Heart left ventricle (tissue), 16 donors: ENCODE results near the gene SORCS1. TPM values are rescaled to one million over a fixed set of nuclear protein-coding genes. Genes with fewer than 3 reads are reported as not detected.

Source experiments
- ATAC-seq, 4 donors: fragments of 200-7000 bp; cut with Tn5 transposase; one replicate each; pipeline ENCODE4 v1.9.1; 2020 to 2022; ENCODE audit warnings: moderate library complexity in 4 of 4, mild to moderate bottlenecking in 3 of 4, moderate number of reproducible peaks in 1 of 4
- DNase-seq, 5 donors: peaks; one replicate each; pipeline ENCODE4 v3.0.0-alpha.2; 2020
- H3K27ac ChIP-seq, 12 donors: fragments of 200-600 bp; sonication (generic) in 4 of 12; one replicate each; pipeline versions ENCODE4 v1.5.0 to v1.8.0; 2016 to 2022; ENCODE audit warnings: mild to moderate bottlenecking in 2 of 12
- H3K27me3 ChIP-seq, 9 donors: fragments of 200-600 bp; sonication (generic) in 2 of 9; one replicate each; pipeline versions ENCODE4 v1.5.1 to v1.8.0; 2016 to 2022; ENCODE audit warnings: mild to moderate bottlenecking in 3 of 9
- H3K36me3 ChIP-seq, 9 donors: fragments of 200-600 bp; sonication (generic) in 2 of 9; one replicate each; pipeline versions ENCODE4 v1.5.0 to v1.8.0; 2018 to 2022; ENCODE audit warnings: mild to moderate bottlenecking in 2 of 9
- H3K4me1 ChIP-seq, 12 donors: fragments of 200-600 bp; sonication (generic) in 4 of 12; one replicate each; pipeline versions ENCODE4 v1.5.0 to v1.8.0; 2016 to 2022; ENCODE audit warnings: mild to moderate bottlenecking in 3 of 12
- H3K4me3 ChIP-seq, 12 donors: fragments of 200-600 bp; sonication (generic) in 4 of 12; one replicate each; pipeline versions ENCODE4 v1.5.0 to v1.8.0; 2017 to 2022; ENCODE audit warnings: mild to moderate bottlenecking in 9 of 12, moderate library complexity in 4 of 12
- H3K9me3 ChIP-seq, 12 donors: fragments of 200-600 bp; sonication (generic) in 4 of 12; one replicate each; pipeline versions ENCODE4 v1.5.0 to v1.8.0; 2016 to 2022; ENCODE audit warnings: mild to moderate bottlenecking in 1 of 12
- CTCF ChIP-seq, 12 donors: fragments of 200-600 bp; sonication (generic) in 4 of 12; IDR thresholded peaks; one replicate each; pipeline versions ENCODE4 v1.5.0 to v1.8.0; 2018 to 2022; ENCODE audit warnings: antibody characterized with exemption in 12 of 12, mild to moderate bottlenecking in 5 of 12
- POLR2A ChIP-seq, 2 donors: fragments of 450-650 bp; IDR thresholded peaks; one replicate each; pipeline ENCODE4 v1.6.1; 2017; ENCODE audit warnings: antibody characterized with exemption in 2 of 2, mild to moderate bottlenecking in 2 of 2, moderate library complexity in 2 of 2
- WGBS, 4 donors: extraction: QIAGEN DNeasy Blood & Tissue Kit in 2 of 4; methylation state at CpG; one replicate each; pipeline versions ENCODE4 v1.1.5 to v1.1.7; 2013 to 2018; 5-methylcytosine and 5-hydroxymethylcytosine counted together
- intact Hi-C, 10 donors: fragments of 100-400 bp; cut with DNase I; formaldehyde crosslinking; loops; one replicate each; pipeline versions ENCODE4 v1.11.1 to v1.14.2; 2022
- polyA plus RNA-seq, 2 donors: library from polyadenylated mRNA; stranded (reverse); fragments of 200-250 nt; gene quantifications; one replicate each; pipeline ENCODE4 v1.2.3, GENCODE V29; 2013
- total RNA-seq, 9 donors: library from RNA; depleted of rRNA in 2 of 9; stranded (reverse); fragments of >200 nt in 2 of 9; fragmentation: NEBNext Ultra II Directional in 3 of 9; extraction: Animal tissue kit (Norgen Biotek cat#: 25700) in 3 of 9; gene quantifications; one replicate each; pipeline versions ENCODE4 v1.1.0 to v1.2.4, GENCODE V29; 2016 to 2023
- donor health status: ischemic (EF 13 %, LVEDD 7.1; RV severe dilation, severe dysfunction).
- donor health status: healthy with polysubstance abuse.
- donor health status: DM: no; HTN: yes; CAD: no.
- donor health status: DM: no; HTN: no; CAD: no.
- donor health status: ischemic (EF 25% LVEDD 6.9; RV normal size, moderate dysfunction).
- donor health status: ischemic (EF 25% LVEDD 5.7; RV mildly dilated, moderate dysfunction).
- donor health status: healthy.
- donor health status: DM: yes; HTN: yes; CAD: no.
- donor health status: ischemic (EF 35%, LVEDD 5.7; RV mildly dilated, moderate dysfunction).
- donor health status: nonischemic (EF 11% LVEDD 7.7; RV severe dilation, severe dysfunction).
- donor health status: DM: yes; HTN: yes; CAD: no.
- donor health status: PGD.
- donor health status: ischemic (EF 29% LVEDD 5.4; RV normal size, mild dysfunction).
- donor health status: nonischemic (EF 23%, LVEDD 6.1; RV moderate dilation, normal function).

Gene SORCS1
- total and polyA plus RNA-seq, 11 donors, result 0.23 to 5.7 (median 1.1) TPM

GRCh38 chr10:107083388-107084009 is 81.0 kb downstream of the SORCS1 start:
- no peak overlapping the region for H3K27ac ChIP-seq
- no peak for DNase-seq
- ATAC-seq, result no peak
- no peak overlapping the region for H3K4me3 ChIP-seq
- H3K27me3 ChIP-seq, result no peaks in the 10 kb centered on the region
- WGBS, 4 donors, result 55 to 80% (median 65%) methylated on average over 3 of the region's 3 CpGs
- intact Hi-C loops, result no loop called here
- no peaks in the 10 kb centered on the region for H3K36me3 ChIP-seq
- no peaks in the 10 kb centered on the region for H3K4me1 ChIP-seq
- H3K9me3 ChIP-seq, result no peaks in the 10 kb centered on the region
- no peak for TF ChIP-seq POLR2A (IDR thresholded peaks at IDR 0.05)
- TF ChIP-seq CTCF (IDR thresholded peaks at IDR 0.05), result no peak

- no peaks in the 10 kb centered on the region for H3K36me3 ChIP-seq
- no peaks in the 10 kb centered on the region for H3K27me3 ChIP-seq
- no peak overlapping the region for H3K4me3 ChIP-seq
- H3K27ac ChIP-seq, result no peak overlapping the region
- TF ChIP-seq POLR2A (IDR thresholded peaks at IDR 0.05) (no peak), CTCF (IDR thresholded peaks at IDR 0.05) (no peak)
- no peak for ATAC-seq
- 47 to 68% (median 50%) methylated on average over 1 of the region's 1 CpG for WGBS, 4 donors
- H3K9me3 ChIP-seq, result no peaks in the 10 kb centered on the region
- intact Hi-C loops, result no loop called here
- no peak for DNase-seq
- no peaks in the 10 kb centered on the region for H3K4me1 ChIP-seq
Measured at GRCh38 chr10:107081644-107082043, 82.9 kb downstream of the SORCS1 start.

GRCh38 chr10:107075117-107075516 is 89.4 kb downstream of the SORCS1 start:
- ATAC-seq (no peak), DNase-seq (no peak)
- intact Hi-C loops, result no loop called here
- H3K36me3 ChIP-seq, result no peaks in the 10 kb centered on the region
- TF ChIP-seq CTCF (IDR thresholded peaks at IDR 0.05) (no peak), POLR2A (IDR thresholded peaks at IDR 0.05) (no peak)
- H3K27ac ChIP-seq, result no peak overlapping the region
- H3K9me3 ChIP-seq, result no peaks in the 10 kb centered on the region
- H3K4me3 ChIP-seq, result no peak overlapping the region
- no peaks in the 10 kb centered on the region for H3K27me3 ChIP-seq
- WGBS, 4 donors, result 65 to 75% (median 69%) methylated on average over 2 of the region's 2 CpGs
- H3K4me1 ChIP-seq, result no peaks in the 10 kb centered on the region

- no peak overlapping the region for H3K4me3 ChIP-seq
- ATAC-seq (no peak), DNase-seq (no peak)
- H3K4me1 ChIP-seq, result no peaks in the 10 kb centered on the region
- 43 to 52% (median 50%) methylated on average over 5 of the region's 5 CpGs for WGBS, 4 donors
- TF ChIP-seq CTCF (IDR thresholded peaks at IDR 0.05), result no peak
- TF ChIP-seq POLR2A (IDR thresholded peaks at IDR 0.05), result no peak
- H3K9me3 ChIP-seq, result no peaks in the 10 kb centered on the region
- intact Hi-C loops, result no loop called here
- no peaks in the 10 kb centered on the region for H3K36me3 ChIP-seq
- no peak overlapping the region for H3K27ac ChIP-seq
- no peaks in the 10 kb centered on the region for H3K27me3 ChIP-seq
Measured at GRCh38 chr10:107072786-107073185, 91.7 kb downstream of the SORCS1 start.
